NCI-H2081 (cell line): ENCODE measurements around the gene AKR1C8.
"Not testable (repeated sequence)": the region's sequence is repeated elsewhere in the genome, so short reads cannot be mapped to it uniquely, and the experiment has no call there.

Source experiments
- DNase-seq, 2 experiments: peaks; one replicate each; lab custom pipeline; 2025; lab: John Stamatoyannopoulos, UW

AKR1C8 gene

DNA sequence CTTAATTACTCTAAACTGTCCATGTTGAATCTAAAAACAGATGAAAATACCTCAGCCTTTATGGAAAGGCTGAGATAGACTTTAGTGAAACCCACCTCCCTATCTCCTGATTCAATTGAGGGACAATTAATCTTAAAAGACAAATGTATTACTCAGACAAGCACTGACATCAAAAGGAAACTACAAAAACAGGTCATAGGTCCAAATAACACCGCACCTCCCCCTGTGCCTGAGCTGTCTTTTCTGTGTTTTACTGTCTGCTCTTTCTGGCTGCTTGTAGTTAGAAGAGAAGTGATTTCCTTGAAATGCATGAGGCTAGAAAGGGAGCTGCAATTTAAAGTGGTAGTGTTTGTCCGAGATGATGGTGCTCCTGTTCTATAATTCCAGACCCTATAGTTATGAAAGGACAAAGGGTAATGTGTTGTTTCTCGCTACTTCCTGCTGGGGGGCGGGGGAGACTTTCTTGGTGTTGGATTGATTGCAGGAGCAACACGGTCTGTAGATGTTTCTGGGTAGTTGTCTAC is 16.0 kb downstream of the AKR1C8 start:
- DNase-seq: no peak

DNA sequence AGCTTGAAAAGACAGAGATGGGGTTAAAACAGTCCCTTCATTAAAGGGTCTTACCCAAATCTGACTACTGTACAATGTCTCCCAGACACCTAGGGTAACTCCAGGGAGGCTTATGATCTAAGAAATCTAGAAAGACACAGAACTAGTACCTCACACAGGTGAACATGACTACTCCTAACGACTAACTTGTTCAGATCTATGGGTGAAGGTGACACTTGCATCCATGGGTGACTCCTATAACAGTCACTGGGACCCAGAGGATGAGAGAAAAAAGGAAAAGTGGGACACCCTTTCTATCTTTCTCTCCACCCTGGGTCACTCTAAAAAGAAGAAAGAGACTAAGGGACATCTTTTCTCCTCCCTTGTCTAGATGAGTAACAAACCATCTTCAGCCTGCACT is 19.2 kb downstream of the AKR1C8 start:
- DNase-seq: no peak

DNA sequence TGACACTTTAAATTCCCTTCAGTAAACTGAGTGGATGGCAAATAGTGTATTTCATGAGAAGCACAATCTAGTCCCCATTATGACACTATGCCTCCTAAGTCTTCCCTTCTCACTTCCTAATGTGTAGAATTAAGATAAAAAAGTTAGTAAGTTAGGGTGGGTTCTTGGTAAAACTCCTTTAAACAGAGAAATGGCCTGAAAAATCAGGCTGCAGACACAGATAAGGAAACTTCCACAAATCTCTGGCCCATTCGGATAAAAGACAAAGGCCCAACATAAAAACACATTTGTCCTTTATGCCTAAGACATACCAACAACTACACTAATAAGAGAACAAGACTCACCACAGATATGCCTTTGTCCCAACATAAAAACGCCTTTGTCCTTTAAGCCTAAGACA is 21.5 kb downstream of the AKR1C8 start:
- no peak for DNase-seq

DNA sequence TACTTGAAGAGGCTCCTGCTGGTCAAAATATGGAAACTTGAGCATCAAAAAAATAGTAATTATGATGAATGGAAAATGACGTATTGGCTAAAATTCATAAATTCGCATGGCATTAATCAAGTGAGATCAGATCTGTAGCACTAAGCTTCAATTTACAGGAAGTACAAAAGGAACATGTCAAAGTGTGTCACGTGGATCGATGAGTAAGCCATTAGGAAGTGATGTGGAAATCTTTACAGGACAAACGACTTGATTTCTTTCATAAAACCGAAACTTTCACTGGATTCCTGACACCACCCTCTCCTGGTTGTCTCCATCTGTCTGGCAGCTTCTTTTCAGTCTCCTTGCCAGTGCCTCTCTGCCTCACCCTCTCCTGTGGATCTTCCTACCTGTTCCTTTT is 25.8 kb downstream of the AKR1C8 start:
- DNase-seq: no peak

DNA sequence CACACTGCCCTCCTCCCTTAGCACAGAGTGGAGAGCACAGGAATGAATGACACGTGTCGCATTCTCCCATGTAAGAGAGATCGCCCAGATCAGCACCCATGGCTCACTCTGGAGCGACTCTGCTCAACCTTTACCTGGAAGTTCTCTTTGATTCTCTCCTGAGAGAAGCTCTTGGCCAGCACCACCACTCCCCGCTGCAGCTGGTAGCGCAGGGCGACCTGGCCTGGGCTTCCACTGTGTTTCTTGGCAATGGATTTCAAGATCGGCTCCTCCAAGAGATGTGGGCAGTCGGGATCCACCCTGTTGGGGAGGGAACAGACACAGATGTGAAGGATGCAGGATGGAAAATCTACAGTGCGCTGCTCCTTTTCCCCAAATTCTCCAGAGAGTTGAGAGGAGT is 27.4 kb downstream of the AKR1C8 start:
- no peak for DNase-seq

DNA sequence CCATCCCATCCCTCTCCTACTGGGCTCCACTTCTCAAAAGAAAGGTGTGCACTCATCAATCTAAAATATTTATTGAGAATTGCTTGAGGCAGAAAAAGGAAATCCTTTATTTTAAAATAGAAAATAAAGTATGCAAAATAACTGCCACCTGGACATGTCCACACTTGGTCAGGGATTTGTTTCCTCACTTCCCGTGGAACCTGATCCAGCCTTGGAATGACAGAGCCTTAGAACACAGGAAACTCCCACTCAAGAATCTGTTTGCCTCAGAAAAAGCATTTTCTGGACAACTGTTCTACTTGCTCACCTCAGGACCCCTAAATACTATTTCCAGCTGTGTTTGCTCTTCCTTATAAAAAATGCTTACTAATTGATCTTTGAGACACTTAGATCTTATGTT is 29.0 kb downstream of the AKR1C8 start:
- DNase-seq: no peak

DNA sequence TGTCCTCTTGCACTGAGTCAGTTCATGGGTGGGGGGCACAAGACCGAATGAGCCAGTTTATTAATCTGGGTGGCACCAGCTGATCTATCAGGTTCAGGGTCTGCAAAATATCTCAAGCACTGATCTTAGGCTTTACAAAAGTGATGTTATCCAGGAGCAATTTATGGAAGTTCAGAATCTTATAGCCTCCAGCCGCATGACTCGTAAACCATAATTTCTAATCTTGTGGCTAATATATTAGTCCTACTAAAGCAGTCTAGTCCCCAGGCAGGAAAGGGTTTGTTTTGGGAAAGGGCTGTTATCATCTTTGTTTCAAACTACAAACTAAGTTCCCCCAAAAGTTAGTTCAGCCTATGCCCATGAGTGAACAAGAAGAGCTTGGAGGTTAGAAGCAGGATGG is 33.9 kb downstream of the AKR1C8 start:
- DNase-seq: no peak

DNA sequence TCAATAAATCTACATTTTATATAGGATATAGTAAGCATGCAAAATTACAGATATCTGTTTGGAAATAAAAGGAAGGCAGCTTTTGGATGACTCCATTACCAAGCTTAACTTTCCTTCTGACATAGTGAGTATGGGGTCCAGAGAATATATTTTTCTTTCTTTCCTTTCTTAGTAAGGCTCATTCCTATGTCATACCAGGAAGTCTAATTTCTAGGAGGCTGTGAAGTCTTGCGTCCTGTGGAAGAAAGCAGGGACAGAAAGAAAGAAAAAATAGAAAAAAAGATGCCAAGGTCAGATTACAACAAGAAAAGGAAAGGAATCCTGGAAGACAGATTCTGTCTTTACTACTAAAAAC is 36.3 kb downstream of the AKR1C8 start:
- DNase-seq: no peak

DNA sequence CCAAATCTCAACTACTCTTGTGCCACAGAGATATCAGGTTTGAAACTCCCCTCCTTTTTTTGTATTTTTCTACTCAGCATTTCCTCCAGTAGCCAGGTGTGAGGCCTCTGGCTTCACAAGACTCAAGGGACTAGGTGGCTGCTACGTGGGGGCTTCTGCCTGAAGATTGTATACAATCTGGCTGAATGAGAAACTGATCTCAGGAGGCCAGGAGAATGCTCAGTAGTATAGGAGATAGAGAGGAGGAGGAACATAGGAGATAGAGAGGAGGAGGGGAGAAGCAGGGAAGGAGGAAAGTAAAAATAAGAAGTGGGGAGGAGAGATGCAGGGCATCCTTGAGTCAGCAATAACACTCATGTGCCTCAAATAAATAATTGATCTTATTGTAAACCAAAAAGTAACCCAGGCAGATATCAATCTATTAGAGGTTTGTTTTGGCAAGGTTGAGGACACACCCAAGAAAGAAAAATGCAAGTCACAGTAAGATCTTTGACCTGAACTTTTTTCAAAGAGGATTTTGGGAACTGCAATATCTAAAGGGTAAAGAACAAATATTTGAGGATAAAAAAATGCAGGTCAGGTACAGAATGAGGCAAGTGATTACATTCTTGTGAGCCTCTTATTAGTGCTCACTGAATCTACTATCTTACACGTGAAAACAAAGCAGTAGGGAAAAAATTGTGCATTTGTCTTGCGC is 36.8 kb downstream of the AKR1C8 start:
- no peak for DNase-seq

DNA sequence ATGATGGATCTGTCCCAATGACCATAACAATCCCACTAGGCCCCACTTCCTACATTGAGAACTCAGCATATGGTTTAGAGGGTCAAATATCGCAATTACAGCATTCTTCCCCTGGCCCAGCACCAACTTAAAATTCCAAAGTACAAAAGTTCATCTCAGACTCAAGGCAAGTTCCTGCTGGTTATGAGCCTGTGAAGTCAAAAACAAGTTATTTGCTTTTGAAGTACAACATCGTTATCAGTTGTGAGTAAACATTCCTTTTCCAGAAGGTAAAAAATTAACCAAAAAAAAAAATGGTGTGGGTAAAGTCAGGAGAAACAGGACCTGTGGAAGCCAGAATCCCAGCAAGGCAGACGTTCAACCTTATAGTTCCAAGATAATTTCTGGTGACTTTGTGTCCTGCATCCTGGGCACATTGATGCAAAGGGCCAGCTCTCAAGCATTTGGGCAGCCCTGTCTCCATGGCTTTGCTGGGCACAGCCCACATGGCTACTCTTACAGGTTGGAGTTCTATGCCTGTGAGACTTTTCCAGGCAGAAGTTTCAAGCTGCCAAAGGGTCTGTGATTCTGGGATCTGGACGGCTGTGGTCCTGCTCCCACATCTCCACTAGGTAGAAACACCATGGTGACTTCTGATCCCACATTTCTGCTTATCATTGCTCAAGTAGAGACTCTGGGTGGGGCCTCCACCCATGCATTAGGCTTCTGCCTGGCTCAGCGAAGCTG is 37.5 kb downstream of the AKR1C8 start:
- DNase-seq: no peak

DNA sequence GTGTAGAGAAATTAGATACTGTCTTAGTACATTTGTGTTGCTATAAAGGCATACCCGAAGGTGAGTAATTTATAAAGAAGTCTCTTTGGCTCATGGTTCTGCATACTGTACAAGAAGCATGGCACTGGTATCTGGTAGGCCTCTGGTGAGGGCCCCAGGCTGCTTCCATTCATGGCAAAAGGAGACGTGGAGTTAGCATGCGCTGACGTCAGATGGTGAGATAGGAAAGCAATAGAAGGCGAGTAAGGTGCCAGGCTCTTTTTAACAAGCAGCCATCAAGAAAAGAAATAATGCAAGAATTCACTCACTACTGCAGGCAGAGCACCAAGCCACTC is 38.1 kb downstream of the AKR1C8 start:
- DNase-seq: no peak

DNA sequence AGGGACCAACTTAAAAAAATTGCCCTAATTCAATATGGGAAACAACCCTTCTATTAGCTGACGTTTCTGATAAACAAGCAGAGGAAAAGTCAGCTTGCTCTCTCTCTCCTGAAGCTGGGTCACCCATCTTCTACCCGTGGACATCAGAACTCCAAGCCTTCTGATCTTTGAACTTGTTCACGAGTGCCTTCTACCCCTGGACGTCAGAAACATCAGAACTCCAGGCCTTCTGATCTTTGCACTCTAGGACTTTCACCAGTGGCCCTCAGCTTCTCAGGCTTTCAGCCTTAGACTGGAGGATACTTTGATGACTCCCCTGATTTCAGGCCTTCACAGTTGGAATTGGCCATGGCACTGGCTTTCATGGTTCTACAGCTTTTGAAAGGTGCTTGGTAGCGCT is 41.8 kb downstream of the AKR1C8 start:
- no peak for DNase-seq

DNA sequence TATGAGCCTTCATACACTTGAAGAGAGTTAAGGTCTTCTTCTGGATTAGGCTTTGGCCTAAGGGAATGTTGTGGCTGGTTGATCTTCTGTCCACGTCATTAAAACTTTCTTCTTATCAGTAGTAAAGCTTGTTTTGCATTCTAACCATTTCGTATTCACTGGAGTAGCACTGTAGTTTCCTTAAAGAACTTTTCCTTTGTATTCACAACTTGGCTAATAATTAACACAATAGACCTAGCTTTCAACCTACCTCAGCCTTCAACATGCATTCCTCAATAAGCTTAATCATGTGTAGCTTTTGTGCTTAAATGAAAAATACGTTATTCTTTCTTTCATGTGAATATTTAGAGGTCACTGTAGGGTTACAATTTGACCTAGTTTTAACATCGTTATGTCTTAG is 42.8 kb downstream of the AKR1C8 start:
- DNase-seq: no peak

DNA sequence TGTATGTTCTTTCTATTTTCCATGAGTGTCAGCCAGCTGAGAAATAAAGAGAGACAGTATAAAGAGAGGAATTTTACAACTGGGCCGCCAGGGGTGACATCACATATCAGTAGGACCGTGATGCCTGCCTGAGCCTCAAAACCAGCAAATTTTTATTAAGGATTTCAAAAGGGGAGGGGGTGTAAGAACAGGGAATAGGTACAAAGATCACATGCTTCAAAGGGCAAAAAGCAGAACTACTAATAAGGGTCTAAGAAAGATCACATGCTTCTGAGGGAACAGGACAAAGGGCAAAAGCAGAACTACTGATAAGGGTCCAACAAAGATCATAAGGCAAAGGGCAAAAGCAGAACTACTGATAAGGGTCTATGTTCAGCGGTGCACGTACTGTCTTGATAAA is 47.3 kb downstream of the AKR1C8 start:
- not testable (repeated sequence) for DNase-seq

DNA sequence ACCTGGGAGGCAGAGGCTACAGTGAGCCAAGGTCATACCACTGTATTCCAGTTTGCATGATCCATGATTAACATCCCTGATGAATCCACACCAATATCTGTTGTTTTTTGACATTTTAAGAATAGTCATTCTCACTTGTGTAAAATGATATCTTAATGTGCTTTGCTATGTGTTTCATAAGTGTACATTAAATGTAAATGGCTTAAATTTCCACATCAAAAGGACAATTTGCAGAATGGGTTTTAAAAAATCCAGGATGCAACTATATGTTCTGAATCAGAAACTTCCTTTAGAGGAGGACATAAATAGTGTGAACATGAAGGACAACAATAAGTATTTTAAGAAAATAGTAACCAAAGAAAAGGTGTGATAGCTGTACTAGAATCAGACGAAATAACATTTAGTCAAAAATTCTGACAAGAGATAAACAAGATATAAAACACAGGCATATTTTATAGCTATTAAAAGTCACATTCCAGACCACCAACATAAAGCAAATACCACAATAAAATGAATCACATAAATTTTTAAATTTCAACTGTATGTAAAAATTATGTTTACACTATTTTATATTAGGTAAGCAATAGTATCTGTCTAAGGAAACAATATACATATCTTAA is 48.4 kb downstream of the AKR1C8 start:
- no peak for DNase-seq

DNA sequence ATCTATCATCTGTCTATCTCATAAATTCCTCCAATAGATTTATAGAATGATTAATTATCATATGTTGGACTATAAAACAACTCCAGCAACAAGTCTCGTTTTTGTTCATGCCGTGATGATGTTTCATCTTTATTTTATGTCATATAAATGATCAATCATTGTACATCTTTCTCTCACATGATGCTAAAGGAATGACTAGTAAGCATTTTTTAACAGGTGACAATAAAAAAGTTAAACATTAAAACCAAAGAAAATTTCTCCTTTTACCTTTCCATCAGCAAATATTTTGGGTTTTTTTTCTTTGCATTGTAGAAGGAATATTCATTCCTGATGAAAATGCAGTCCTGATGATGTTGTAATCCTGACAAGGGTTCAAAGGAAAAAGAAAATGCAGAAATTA is 49.4 kb downstream of the AKR1C8 start:
- DNase-seq: no peak

DNA sequence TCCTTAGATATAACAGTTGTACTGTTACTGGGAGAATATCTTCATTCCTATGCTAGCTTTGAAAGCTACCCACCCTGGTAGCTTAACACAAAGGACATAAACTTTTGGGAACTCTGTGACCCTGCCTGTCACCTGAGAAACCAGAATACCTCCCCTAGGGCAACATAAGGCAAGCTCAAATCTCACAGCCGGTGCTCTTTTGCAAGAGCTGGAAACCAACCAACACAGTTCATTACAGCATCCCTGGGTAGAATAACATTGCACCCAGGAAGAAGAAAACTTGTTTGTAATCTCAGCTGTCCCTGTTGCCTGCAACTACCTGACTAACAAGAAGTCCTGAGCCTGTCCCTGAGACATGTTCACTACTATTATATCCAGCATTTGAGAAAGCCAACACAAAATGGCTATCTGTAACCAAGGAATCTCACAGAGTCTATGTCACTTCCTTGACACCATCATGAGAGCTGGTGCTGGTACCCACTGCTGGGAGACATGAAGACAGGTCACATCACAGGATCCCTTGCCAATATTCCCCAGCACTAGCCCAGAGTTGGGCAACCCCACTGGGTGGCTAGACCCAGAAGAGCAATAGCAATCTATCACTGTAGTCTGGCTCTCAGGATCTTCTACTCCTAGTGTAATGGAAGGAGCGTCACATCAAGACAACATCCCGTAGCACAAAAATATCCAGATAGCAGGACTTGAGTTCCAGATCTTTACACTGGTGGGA is 59.5 kb downstream of the AKR1C8 start:
- DNase-seq: no peak

DNA sequence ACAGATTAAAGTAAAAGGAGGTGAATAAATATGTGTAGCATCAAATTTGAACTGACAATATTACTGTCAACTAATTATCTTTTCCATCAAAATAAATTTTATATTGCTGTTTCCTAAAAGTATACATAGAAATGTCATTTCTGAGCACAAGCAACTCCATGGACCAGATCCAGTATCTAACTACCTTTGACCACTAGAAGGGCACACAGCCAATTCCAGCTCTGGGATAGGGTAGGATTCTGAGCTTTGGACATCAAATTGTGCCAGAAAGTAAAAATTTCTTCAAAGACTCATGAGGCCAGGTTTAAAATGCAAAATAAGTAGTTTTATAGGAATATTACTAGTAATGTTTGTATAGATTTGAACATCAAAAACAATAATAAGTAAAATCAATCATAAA is 61.1 kb downstream of the AKR1C8 start:
- DNase-seq: no peak

DNA sequence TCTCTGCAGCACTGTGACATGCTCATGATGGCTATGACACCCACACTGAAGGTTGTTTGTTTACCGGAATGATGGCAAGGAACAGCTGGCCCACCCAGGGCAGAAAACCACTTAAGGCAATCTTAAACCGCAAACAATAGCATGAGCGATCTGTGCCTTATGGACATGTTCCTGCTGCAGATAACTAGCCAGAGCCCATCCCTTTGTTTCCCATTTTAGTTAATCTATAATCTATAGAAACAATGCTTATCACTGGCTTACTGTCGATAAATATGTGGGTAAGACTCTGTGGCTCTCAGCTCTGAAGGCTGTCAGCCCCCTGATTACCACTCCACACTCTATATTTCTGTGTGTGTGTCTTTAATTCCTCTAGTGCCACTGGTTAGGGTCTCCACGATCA is 65.0 kb downstream of the AKR1C8 start:
- not testable (repeated sequence) for DNase-seq

DNA sequence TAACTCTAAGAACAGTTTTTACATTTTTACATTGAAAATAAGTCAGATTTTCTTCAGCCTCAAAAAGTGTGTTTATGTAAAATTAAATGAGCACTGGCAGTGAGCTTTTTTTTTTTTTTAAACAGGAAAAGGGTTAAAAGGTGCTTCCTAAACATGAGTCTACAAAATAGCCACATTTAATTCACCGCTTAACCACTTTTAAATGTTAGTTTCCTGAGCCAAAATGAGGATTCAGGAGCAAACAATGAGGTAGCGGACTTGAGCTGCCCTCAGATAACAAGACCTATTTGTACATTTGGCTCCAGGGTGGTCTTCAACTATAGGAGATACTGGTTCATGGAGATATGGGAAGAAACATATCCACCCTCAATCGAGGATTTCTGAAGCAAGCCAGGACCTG is 67.9 kb downstream of the AKR1C8 start:
- no peak for DNase-seq

DNA sequence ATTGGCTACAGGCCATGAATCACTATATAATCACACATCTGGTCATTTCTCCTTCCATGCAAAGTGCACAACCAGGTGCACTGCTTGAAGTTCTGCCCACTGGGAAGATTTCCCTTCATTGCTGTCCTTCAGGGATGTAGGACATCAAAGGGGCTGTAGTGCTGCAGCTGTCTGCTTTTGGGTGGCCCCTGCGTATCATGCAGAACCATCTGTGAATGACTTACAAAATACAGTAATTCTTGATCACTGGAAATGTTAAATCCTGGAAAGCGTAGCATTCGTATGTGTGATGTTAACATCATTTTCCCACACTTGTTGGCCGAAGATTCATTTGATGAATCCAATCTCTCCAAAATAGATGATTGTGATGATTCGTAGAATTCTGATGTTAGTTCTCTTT is 68.3 kb downstream of the AKR1C8 start:
- no peak for DNase-seq

DNA sequence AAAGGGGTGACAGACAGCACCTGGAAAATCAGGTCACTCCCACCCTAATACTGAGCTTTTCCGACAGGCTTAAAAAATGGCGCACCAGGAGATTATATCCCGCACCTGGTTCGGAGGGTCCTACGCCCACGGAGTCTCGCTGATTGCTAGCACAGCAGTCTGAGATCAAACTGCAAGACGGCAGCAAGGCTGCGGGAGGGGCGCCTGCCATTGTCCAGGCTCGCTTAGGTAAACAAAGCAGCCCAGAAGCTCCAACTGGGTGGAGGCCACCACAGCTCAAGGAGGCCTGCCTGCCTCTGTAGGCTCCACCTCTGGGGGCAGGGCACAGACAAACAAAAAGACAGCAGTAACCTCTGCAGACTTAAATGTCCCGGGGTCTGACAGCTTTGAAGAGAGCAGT is 75.1 kb downstream of the AKR1C8 start:
- not testable (repeated sequence) for DNase-seq
